ENCODE data around the gene SERTAD3.
"Not testable (repeated sequence)": the region's sequence is repeated elsewhere in the genome, so short reads cannot be mapped to it uniquely, and the experiment has no call there.

Gene SERTAD3, protein sequence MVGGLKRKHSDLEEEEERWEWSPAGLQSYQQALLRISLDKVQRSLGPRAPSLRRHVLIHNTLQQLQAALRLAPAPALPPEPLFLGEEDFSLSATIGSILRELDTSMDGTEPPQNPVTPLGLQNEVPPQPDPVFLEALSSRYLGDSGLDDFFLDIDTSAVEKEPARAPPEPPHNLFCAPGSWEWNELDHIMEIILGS

DNA sequence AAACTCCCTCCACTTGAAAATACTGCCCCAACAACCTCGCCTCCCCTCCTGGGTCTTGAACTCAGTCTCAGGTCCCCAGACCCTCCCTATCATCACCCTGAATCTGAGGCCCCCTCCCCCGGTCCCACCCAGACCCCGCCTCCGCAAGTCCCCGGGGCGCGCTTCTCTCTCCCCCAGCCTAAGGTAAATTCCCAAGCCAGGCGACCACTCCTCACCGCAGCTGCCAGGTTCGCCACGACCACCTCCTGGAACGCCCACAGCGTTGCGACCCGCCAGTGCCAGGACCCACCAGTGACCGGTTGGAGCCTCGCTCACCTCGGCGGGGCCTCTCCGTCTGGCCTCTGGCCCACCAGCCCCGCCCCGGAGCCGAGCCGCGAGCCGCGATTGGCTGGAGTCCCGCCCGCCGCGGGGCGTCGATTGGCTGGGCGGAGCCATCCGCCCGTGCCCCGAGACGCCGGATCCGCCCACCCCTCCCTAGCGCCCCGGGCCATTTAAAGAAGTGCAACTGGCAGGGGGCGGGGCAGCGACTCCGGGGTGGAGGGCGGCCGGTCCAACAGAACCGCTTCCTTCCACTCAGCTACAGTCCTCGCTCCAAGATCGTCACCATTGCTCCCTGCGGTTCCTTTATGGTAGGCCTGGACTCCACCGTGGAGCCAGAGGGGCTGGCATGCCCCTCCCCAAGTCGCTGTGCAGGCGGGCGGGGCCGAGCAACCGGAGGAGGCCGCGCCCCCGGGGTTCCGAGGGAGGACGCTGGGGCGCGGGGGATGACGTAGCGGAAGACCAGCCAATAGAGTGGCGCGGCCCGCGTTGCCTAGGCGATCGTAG, at the start of gene SERTAD3:
TSS of gene SERTAD3 (minus strand) at position 336 of the 825 bp plus-strand sequence. CDS start 2,255 bp downstream, outside the sequence.
- no peaks in the 10 kb centered on the region for H3K9me3 ChIP-seq (ENCODE audit: control insufficient read depth, insufficient read depth, low read depth, low read length)
- peak within 1 kb of the TSS; percentile 94 for H3K9ac ChIP-seq (ENCODE audit: low read length)
- H3K4me3 ChIP-seq (ENCODE audit: low read depth, low read length): peak within 1 kb of the TSS; percentile 97

DNA sequence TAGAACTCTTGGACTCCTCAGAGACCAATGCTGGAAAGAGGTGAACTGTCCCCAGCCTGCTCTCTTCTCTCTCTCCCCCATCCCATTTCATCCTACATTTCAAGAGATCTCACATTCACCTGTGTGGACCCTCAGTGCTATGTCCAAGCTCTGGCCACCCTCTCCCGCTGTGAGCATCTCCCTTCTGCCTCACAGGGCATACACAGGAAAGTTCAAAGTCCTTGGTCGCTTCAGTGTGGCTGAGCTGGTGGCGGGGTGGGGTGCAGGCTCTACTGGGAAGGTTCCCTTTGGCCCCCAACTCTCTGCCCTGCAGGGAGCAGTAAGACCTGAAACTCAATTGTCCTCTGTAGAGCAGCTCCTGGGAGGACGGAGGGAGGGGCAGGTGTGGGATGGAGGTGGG, 49.6 kb upstream of the SERTAD3 start:
- H3K4me3 ChIP-seq (ENCODE audit: low read depth, low read length): no peak overlapping the region
- H3K9ac ChIP-seq (ENCODE audit: low read length): no peak overlapping the region
- no peaks in the 10 kb centered on the region for H3K4me1 ChIP-seq (ENCODE audit: control insufficient read depth, insufficient read depth, low read length)
- peaks cover 30% of the 10 kb centered on the region for H3K27me3 ChIP-seq (ENCODE audit: control insufficient read depth, insufficient read depth, low read length)
- H3K27ac ChIP-seq (ENCODE audit: low read depth, low read length): no peak overlapping the region
- peaks cover 6% of the 10 kb centered on the region; the same call in 1 of the 2 replicates for H3K9me3 ChIP-seq (ENCODE audit: control insufficient read depth, insufficient read depth, low read depth, low read length)
- no peaks in the 10 kb centered on the region for H3K36me3 ChIP-seq (ENCODE audit: control insufficient read depth, insufficient read depth, low read length)

More for the DNA sequence above, at the start of gene SERTAD3:
- Histone ChIP-seq H3K27me3 (ENCODE audit: control insufficient read depth, insufficient read depth, low read length) (no peaks in the 10 kb centered on the region), H3K36me3 (ENCODE audit: control insufficient read depth, insufficient read depth, low read length) (peaks cover 27% of the 10 kb centered on the region), H3K4me1 (ENCODE audit: control insufficient read depth, insufficient read depth, low read length) (peaks cover 20% of the 10 kb centered on the region), H3K27ac (ENCODE audit: low read depth, low read length) (peak within 1 kb of the TSS; percentile 72)

DNA sequence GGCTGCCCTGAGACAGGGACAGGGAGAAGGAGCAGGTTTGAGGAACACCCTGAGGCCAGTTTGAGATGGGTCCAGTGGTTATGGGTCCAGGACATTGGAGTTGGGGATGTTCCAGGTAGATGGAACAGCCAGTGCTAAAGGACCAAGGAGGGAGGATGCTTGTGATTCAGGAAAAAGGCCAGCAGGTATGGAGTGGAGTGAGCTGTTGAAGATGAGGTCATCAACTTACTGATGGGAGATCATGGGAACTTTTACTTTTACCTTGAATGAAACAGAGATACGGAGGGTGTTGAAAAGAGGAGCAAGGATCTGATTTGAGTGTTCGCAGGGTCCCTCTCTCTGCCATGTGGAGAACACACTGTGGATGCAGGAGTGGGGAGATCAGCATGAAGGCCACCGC, 48.1 kb upstream of the SERTAD3 start:
- Histone ChIP-seq H3K4me3 (ENCODE audit: low read depth, low read length) (no peak overlapping the region), H3K27ac (ENCODE audit: low read depth, low read length) (no peak overlapping the region), H3K9me3 (ENCODE audit: control insufficient read depth, insufficient read depth, low read depth, low read length) (peaks cover 6% of the 10 kb centered on the region; the same call in 1 of the 2 replicates), H3K27me3 (ENCODE audit: control insufficient read depth, insufficient read depth, low read length) (peaks cover 30% of the 10 kb centered on the region), H3K4me1 (ENCODE audit: control insufficient read depth, insufficient read depth, low read length) (0 out of 2 replicates have a peak, but pooled peaks cover 5% of the 10 kb centered on the region), H3K9ac (ENCODE audit: low read length) (no peak overlapping the region), H3K36me3 (ENCODE audit: control insufficient read depth, insufficient read depth, low read length) (no peaks in the 10 kb centered on the region)

DNA sequence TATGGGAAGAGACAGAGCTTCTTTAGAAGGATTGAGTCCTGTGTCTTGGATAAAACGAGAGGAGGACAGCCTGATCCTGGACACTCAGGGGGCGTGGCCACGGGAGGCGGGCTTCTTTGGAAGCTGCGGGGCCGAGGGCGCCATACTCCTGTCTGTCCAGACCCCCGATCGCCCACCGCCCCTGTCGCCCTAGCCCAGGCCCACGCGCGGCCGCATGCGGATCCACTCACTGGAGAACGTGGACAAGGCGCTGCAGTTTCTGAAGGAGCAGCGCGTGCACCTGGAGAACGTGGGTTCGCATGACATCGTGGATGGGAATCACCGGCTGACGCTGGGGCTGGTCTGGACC, 45.7 kb upstream of the SERTAD3 start:
- H3K27me3 ChIP-seq (ENCODE audit: control insufficient read depth, insufficient read depth, low read length): peaks cover 28% of the 10 kb centered on the region
- no peak overlapping the region for H3K27ac ChIP-seq (ENCODE audit: low read depth, low read length)
- no peaks in the 10 kb centered on the region for H3K36me3 ChIP-seq (ENCODE audit: control insufficient read depth, insufficient read depth, low read length)

DNA sequence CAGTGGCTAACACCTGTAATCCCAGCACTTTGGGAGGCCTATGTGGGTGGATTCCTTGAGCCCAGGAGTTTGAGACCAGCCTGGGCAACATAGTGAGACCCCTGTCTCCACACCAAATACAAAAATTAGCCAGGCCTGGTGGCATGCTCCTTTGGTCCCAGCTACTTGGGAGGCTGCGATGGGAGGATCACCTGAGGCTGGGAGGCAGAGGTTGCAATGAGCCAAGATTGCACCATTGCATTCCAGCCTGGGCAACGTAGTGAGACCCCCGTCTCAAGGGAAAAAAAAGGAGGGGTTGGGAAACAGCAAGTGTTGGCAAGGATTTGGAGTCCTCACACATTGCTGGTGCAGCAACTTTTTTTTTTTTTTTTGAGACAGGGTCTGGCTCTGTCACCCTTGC, 41.9 kb upstream of the SERTAD3 start:
- H3K9me3 ChIP-seq (ENCODE audit: control insufficient read depth, insufficient read depth, low read depth, low read length): no peaks in the 10 kb centered on the region
- H3K27ac ChIP-seq (ENCODE audit: low read depth, low read length): no peak overlapping the region
- H3K9ac ChIP-seq (ENCODE audit: low read length): no peak overlapping the region
- no peaks in the 10 kb centered on the region for H3K36me3 ChIP-seq (ENCODE audit: control insufficient read depth, insufficient read depth, low read length)
- H3K4me1 ChIP-seq (ENCODE audit: control insufficient read depth, insufficient read depth, low read length): 0 out of 2 replicates have a peak, but pooled peaks cover 5% of the 10 kb centered on the region
- H3K27me3 ChIP-seq (ENCODE audit: control insufficient read depth, insufficient read depth, low read length): 0 out of 2 replicates have a peak, but pooled peaks cover 5% of the 10 kb centered on the region
- no peak overlapping the region for H3K4me3 ChIP-seq (ENCODE audit: low read depth, low read length)

More for the DNA sequence above, 45.7 kb upstream of the SERTAD3 start:
- Histone ChIP-seq H3K9me3 (ENCODE audit: control insufficient read depth, insufficient read depth, low read depth, low read length) (peaks cover 6% of the 10 kb centered on the region; the same call in 1 of the 2 replicates), H3K9ac (ENCODE audit: low read length) (no peak overlapping the region), H3K4me1 (ENCODE audit: control insufficient read depth, insufficient read depth, low read length) (0 out of 2 replicates have a peak, but pooled peaks cover 5% of the 10 kb centered on the region), H3K4me3 (ENCODE audit: low read depth, low read length) (no peak overlapping the region)

DNA sequence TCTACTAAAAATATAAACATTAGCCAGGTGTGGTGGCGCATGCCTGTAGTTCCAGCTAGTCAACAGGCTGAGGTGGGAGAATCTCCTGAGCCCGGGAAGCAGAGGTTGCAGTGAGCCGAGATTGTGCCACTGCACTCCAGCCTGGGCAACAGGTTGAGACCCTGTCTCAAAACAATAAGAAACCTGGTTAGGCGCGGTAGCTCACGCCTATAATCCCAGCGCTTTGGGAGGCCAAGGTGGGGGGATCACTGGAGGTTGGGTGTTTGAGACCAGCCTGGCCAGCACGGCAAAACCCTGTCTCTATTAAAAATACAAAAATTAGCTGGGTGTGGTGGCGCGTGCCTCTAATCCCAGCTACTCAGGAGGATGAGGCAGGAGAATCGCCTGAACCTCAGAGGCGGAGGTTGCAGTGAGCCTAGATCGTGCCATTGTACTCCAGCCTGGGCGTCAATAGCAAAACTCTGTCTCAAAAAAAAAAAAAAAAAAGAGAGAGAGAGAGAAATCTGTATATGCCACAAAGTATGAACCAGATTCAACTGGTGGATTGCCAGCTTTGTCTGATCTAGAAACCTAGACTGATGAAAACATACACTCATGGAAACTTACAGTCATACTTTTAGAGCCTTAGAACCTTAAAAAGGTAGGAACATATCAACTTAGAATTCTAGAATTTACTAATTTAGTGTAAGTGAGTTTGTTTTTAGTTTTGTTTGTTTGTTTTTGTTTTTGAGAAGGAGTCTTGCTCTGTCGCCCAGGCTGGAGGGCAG, 31.9 kb upstream of the SERTAD3 start:
- H3K27ac ChIP-seq (ENCODE audit: low read depth, low read length); H3K9me3 ChIP-seq (ENCODE audit: control insufficient read depth, insufficient read depth, low read depth, low read length); H3K4me3 ChIP-seq (ENCODE audit: low read depth, low read length); H3K9ac ChIP-seq (ENCODE audit: low read length); H3K4me1 ChIP-seq (ENCODE audit: control insufficient read depth, insufficient read depth, low read length); H3K36me3 ChIP-seq (ENCODE audit: control insufficient read depth, insufficient read depth, low read length): not testable (repeated sequence)
- peaks cover 11% of the 10 kb centered on the region; the same call in 1 of the 2 replicates for H3K27me3 ChIP-seq (ENCODE audit: control insufficient read depth, insufficient read depth, low read length)

DNA sequence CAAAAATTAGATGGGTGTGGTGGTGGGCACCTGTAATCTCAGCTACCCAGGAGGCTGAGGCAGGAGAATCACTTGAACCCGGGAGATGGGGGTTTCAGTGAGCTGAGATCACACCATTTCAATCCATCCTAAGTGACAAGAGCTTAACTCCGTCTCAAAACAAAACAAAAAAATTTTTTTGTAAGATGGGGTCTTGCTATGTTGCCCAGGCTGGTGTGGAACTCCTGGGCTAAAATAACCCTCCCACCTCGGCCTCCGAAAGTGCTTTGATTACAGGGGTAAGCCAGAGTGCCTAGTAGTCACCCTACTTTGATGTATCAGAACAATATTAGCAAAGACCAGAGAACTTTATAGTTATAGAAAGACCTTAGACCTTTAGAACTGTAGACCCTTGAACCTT, 30.6 kb upstream of the SERTAD3 start:
- no peak overlapping the region for H3K27ac ChIP-seq (ENCODE audit: low read depth, low read length)
- H3K9me3 ChIP-seq (ENCODE audit: control insufficient read depth, insufficient read depth, low read depth, low read length): no peaks in the 10 kb centered on the region
- H3K27me3 ChIP-seq (ENCODE audit: control insufficient read depth, insufficient read depth, low read length): peaks cover 6% of the 10 kb centered on the region; the same call in 1 of the 2 replicates
- no peak overlapping the region for H3K9ac ChIP-seq (ENCODE audit: low read length)
- H3K4me1 ChIP-seq (ENCODE audit: control insufficient read depth, insufficient read depth, low read length): no peaks in the 10 kb centered on the region
- no peak overlapping the region for H3K4me3 ChIP-seq (ENCODE audit: low read depth, low read length)
- no peaks in the 10 kb centered on the region for H3K36me3 ChIP-seq (ENCODE audit: control insufficient read depth, insufficient read depth, low read length)

DNA sequence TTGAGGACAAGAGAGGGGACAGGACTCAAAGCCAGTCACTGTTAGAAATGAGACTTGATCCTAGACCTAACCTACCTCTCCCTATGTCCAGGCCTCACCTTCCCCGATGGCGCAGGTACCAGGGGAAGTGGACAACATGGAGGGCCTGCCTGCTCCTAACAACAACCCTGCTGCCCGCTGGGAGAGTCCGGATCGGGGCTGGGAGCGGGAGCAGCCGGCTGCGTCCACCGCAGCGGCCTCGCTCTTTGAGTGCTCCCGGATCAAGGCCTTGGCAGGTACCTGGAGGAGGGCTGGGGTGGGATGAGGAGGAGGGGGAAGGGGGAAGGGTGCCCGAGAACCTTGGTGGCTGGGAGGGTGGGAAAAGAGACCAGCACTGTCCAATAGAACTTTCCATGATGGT, 28.4 kb upstream of the SERTAD3 start:
- no peaks in the 10 kb centered on the region for H3K36me3 ChIP-seq (ENCODE audit: control insufficient read depth, insufficient read depth, low read length)
- H3K9ac ChIP-seq (ENCODE audit: low read length): no peak overlapping the region
- H3K27ac ChIP-seq (ENCODE audit: low read depth, low read length): no peak overlapping the region
- H3K9me3 ChIP-seq (ENCODE audit: control insufficient read depth, insufficient read depth, low read depth, low read length): no peaks in the 10 kb centered on the region
- H3K27me3 ChIP-seq (ENCODE audit: control insufficient read depth, insufficient read depth, low read length): peaks cover 16% of the 10 kb centered on the region
- no peak overlapping the region for H3K4me3 ChIP-seq (ENCODE audit: low read depth, low read length)
- H3K4me1 ChIP-seq (ENCODE audit: control insufficient read depth, insufficient read depth, low read length): no peaks in the 10 kb centered on the region

DNA sequence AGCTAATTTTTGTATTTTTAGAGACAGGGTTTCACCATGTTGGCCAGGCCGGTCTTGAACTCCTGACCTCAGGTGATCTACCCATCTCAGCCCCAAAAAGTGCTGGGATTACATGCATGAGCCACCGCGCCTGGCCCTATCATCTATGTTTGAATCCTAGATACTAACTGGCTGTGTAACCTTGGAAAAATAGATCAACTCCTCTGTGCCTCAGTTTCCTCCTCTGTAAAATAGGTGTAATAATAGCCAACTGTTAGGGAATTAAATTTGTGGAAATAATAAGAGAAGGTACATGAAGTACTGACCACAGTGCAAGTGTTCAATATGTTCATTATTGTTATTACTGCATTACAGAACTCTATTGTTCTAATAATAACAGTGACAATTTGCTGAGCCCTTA, 27.0 kb upstream of the SERTAD3 start:
- Histone ChIP-seq H3K9ac (ENCODE audit: low read length) (no peak overlapping the region), H3K27me3 (ENCODE audit: control insufficient read depth, insufficient read depth, low read length) (peaks cover 29% of the 10 kb centered on the region), H3K36me3 (ENCODE audit: control insufficient read depth, insufficient read depth, low read length) (no peaks in the 10 kb centered on the region), H3K4me3 (ENCODE audit: low read depth, low read length) (no peak overlapping the region), H3K27ac (ENCODE audit: low read depth, low read length) (no peak overlapping the region), H3K9me3 (ENCODE audit: control insufficient read depth, insufficient read depth, low read depth, low read length) (no peaks in the 10 kb centered on the region), H3K4me1 (ENCODE audit: control insufficient read depth, insufficient read depth, low read length) (peaks cover 7% of the 10 kb centered on the region)

DNA sequence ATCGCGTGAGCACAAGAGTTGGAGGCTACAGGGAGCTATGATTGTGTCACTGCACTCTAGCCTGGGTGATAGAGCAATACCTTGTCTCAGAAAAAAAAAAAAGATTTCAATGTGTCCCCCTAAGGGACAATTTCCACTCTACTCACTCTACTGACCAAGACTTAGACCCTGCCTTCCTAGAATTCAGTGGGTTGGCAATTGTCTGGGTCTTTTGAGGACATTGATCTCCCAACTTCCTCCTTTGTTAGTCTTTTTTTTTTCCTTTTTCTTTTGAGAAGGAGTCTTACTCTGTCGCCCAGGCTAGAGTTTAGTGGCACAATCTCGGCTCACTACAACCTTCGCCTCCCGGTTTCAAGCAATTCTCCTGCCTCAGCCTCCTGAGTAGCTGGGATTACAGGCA, 24.9 kb upstream of the SERTAD3 start:
- no peak overlapping the region for H3K4me3 ChIP-seq (ENCODE audit: low read depth, low read length)
- no peaks in the 10 kb centered on the region for H3K9me3 ChIP-seq (ENCODE audit: control insufficient read depth, insufficient read depth, low read depth, low read length)
- H3K27ac ChIP-seq (ENCODE audit: low read depth, low read length): no peak overlapping the region
- peaks cover 17% of the 10 kb centered on the region for H3K4me1 ChIP-seq (ENCODE audit: control insufficient read depth, insufficient read depth, low read length)
- peaks cover 32% of the 10 kb centered on the region for H3K27me3 ChIP-seq (ENCODE audit: control insufficient read depth, insufficient read depth, low read length)
- no peak overlapping the region for H3K9ac ChIP-seq (ENCODE audit: low read length)
- no peaks in the 10 kb centered on the region for H3K36me3 ChIP-seq (ENCODE audit: control insufficient read depth, insufficient read depth, low read length)
